Endothelial cell of umbilical vein (primary cell): ENCODE results near the gene RND2. TPM values are rescaled to one million over a fixed set of nuclear protein-coding genes. Genes with fewer than 3 reads are reported as not detected.

Experiments
- BruUV-seq: library from RNA; stranded (reverse); fragments of 400-500 nt; replicated peaks from 2 replicates; lab custom pipeline; 2021; lab: Mats Ljungman, UMichigan
- CTCF ChIA-PET: fragments of 300-600, 350-600 bp; sonication (Branson Sonifier 250); formaldehyde crosslinking; loops from one replicate; lab custom pipeline; 2021; ENCODE audit warnings: antibody characterized with exemption, inconsistent platforms; lab: Charles Lee
- POLR2A ChIA-PET: fragments of 300-600, 350-600 bp; sonication (Branson Sonifier 250); formaldehyde crosslinking; loops from one replicate; lab custom pipeline; 2021; ENCODE audit warnings: antibody characterized with exemption, inconsistent platforms; lab: Charles Lee
- DNase-seq: peaks from one replicate; pipeline ENCODE4 v3.0.0-alpha.2; 2011; ENCODE audit warnings: low read depth, low spot score
- FAIRE-seq: peaks from 2 replicates; lab custom pipeline; 2011; peaks lifted over from hg19 to GRCh38; lab: Jason Lieb, UNC
- H2AFZ ChIP-seq: 2 replicates; pipeline ENCODE4 v1.6.0; 2012; ENCODE audit warnings: low read depth, low read length, control low read depth, inconsistent platforms
- H3K27ac ChIP-seq: 2 replicates; pipeline ENCODE4 v1.5.1; 2011; ENCODE audit warnings: low read depth, mild to moderate bottlenecking, control low read depth, low read length, moderate library complexity; ENCODE audit not compliant: insufficient read depth
- H3K27me3 ChIP-seq, 2 experiments: 2 replicates each; pipeline versions ENCODE4 v1.6.0 to v1.6.1; 2011; ENCODE audit warnings: low read length in 2 of 2, mixed read lengths in 1 of 2; ENCODE audit not compliant: control insufficient read depth in 2 of 2, insufficient read depth in 2 of 2
- H3K36me3 ChIP-seq, 2 experiments: 2 replicates in 1 of 2; 3 replicates in 1 of 2; pipeline ENCODE4 v1.5.1; 2011; ENCODE audit warnings: low read length in 2 of 2, mild to moderate bottlenecking in 1 of 2, moderate library complexity in 1 of 2; ENCODE audit not compliant: control insufficient read depth in 2 of 2, insufficient read depth in 2 of 2; ENCODE audit errors: extremely low read depth in 1 of 2
- H3K4me1 ChIP-seq: 3 replicates; pipeline ENCODE4 v1.5.1; 2011; ENCODE audit warnings: mild to moderate bottlenecking, low read length; ENCODE audit not compliant: control insufficient read depth, insufficient read depth; ENCODE audit errors: extremely low read depth
- H3K4me2 ChIP-seq: 2 replicates; pipeline ENCODE4 v1.6.1; 2011; ENCODE audit warnings: low read length, control low read depth, mixed read lengths; ENCODE audit not compliant: insufficient read depth
- H3K4me3 ChIP-seq, 3 experiments: fragments of 200-600 bp in 1 of 3; sonication (generic), shearing (Covaris generic) in 1 of 3; replicated peaks in 1 of 3; 2 replicates each; pipeline ENCODE4 v1.5.1; 2011 to 2016; ENCODE audit warnings: control low read depth in 3 of 3, low read length in 3 of 3, mild to moderate bottlenecking in 2 of 3, inconsistent platforms in 1 of 3, low read depth in 1 of 3, moderate library complexity in 1 of 3; ENCODE audit not compliant: insufficient read depth in 1 of 3
- H3K79me2 ChIP-seq: 2 replicates; pipeline ENCODE4 v1.6.0; 2012; ENCODE audit warnings: low read length, inconsistent platforms; ENCODE audit not compliant: control insufficient read depth, insufficient read depth
- H3K9ac ChIP-seq: replicated peaks from 2 replicates; pipeline ENCODE3; 2011; ENCODE audit warnings: low read length, control low read depth; ENCODE audit not compliant: insufficient read depth; ENCODE audit errors: extremely low read depth
- H3K9me1 ChIP-seq: replicated peaks from 3 replicates; pipeline ENCODE4 v1.6.0; 2011; ENCODE audit warnings: mild to moderate bottlenecking, low read length; ENCODE audit not compliant: control insufficient read depth, insufficient read depth; ENCODE audit errors: extremely low read depth
- H3K9me3 ChIP-seq: replicated peaks from 2 replicates; pipeline ENCODE4 v1.5.1; 2012; ENCODE audit warnings: low read length, inconsistent platforms; ENCODE audit not compliant: control insufficient read depth, insufficient read depth
- H4K20me1 ChIP-seq: replicated peaks from 2 replicates; pipeline ENCODE3; 2011; ENCODE audit warnings: mild to moderate bottlenecking, low read length; ENCODE audit not compliant: control insufficient read depth, insufficient read depth; ENCODE audit errors: extremely low read depth
- CTCF ChIP-seq, 2 donors: IDR thresholded peaks; 1 replicate in 1 of 2; 2 replicates in 1 of 2; pipeline ENCODE4 v1.5.1; 2011; ENCODE audit warnings: low read length in 2 of 2, mild to moderate bottlenecking in 2 of 2, moderate library complexity in 2 of 2, control low read depth in 1 of 2, inconsistent platforms in 1 of 2, low read depth in 1 of 2; ENCODE audit not compliant: insufficient read depth in 1 of 2; ENCODE audit errors: extremely low read depth in 1 of 2
- EZH2 ChIP-seq: IDR thresholded peaks from 2 replicates; pipeline ENCODE4 v1.6.1; 2012; ENCODE audit warnings: borderline replicate concordance, low read depth, mild to moderate bottlenecking, moderate library complexity, low read length, inconsistent platforms; ENCODE audit not compliant: severe bottlenecking
- FOS ChIP-seq: IDR thresholded peaks from 2 replicates; pipeline ENCODE4 v1.6.1; 2011; ENCODE audit warnings: mild to moderate bottlenecking, low read length, moderate library complexity, borderline replicate concordance; ENCODE audit not compliant: insufficient read depth
- GATA2 ChIP-seq: IDR thresholded peaks from 2 replicates; pipeline ENCODE4 v1.7.0; 2011; ENCODE audit warnings: low read depth, mild to moderate bottlenecking, moderate library complexity, mixed read lengths, low read length; ENCODE audit not compliant: insufficient read length, insufficient read depth
- JUN ChIP-seq: IDR thresholded peaks from 2 replicates; pipeline ENCODE4 v1.6.1; 2011; ENCODE audit warnings: borderline replicate concordance, low read depth; ENCODE audit not compliant: insufficient read length, insufficient read depth
- MAX ChIP-seq: IDR thresholded peaks from 2 replicates; pipeline ENCODE4 v1.6.1; 2011; ENCODE audit not compliant: insufficient read depth, insufficient read length
- MYC ChIP-seq: IDR thresholded peaks from one replicate; pipeline ENCODE4 v1.6.1; 2011; ENCODE audit warnings: mild to moderate bottlenecking, low read depth, low read length
- POLR2A ChIP-seq: IDR thresholded peaks from 2 replicates; pipeline ENCODE4 v1.6.1; 2012; ENCODE audit warnings: low read depth, mild to moderate bottlenecking, control low read depth, low read length
- POLR2AphosphoS5 ChIP-seq: IDR thresholded peaks from 2 replicates; pipeline ENCODE4 v1.6.1; 2012; ENCODE audit warnings: low read depth, mild to moderate bottlenecking, control low read depth, low read length, moderate library complexity; ENCODE audit not compliant: insufficient read depth
- dilution Hi-C: fragments of 300-500 bp; cut with MboI; formaldehyde crosslinking; loops from one replicate; pipeline ENCODE4 v1.15.0; 2019; ENCODE audit warnings: low sequenced_read_pairs; ENCODE audit not compliant: extremely low pct_ligation_motif_present
- intact Hi-C: fragments of 100-400 bp; cut with micrococcal nuclease; formaldehyde crosslinking; loops from one replicate; pipeline ENCODE4 v1.10.0; 2022
- polyA plus RNA-seq, 4 experiments: library from polyadenylated mRNA; depleted of rRNA in 3 of 4; stranded (reverse) in 3 of 4; unstranded in 1 of 4; fragments of >200 nt; gene quantifications; 2 replicates each; pipeline versions ENCODE4 v1.2.1 to v1.2.3, GENCODE V29; 2011 to 2012; ENCODE audit warnings: missing spikeins in 1 of 4
- total RNA-seq: library from RNA; stranded (reverse); gene quantifications from 2 replicates; pipeline ENCODE4 v1.2.3, GENCODE V29; 2021

RND2 gene
- total and polyA plus RNA-seq, 2 donors (not counting 3 experiments of a cell fraction or from before 2014, with no cell fraction given): 0.81 to 0.97 TPM

- Histone ChIP-seq H3K4me1 (no peaks in the 10 kb centered on the region), H3K27ac (no peak overlapping the region), H3K9ac (no peak overlapping the region), H3K9me1 (no peaks in the 10 kb centered on the region), H3K4me3 (no peak overlapping the region), H3K9me3 (no peaks in the 10 kb centered on the region), H3K4me2 (no peak overlapping the region), H3K79me2 (no peaks in the 10 kb centered on the region), H3K27me3 (no peaks in the 10 kb centered on the region), H2AFZ (no peak overlapping the region), H4K20me1 (no peaks in the 10 kb centered on the region), H3K36me3 (no peaks in the 10 kb centered on the region)
- intact Hi-C loops (no loop called here), dilution Hi-C loops (no loop called here)
- TF ChIP-seq MAX: no peak
- TF ChIP-seq POLR2A: no peak
- no peak for TF ChIP-seq EZH2
- TF ChIP-seq JUN: no peak
- TF ChIP-seq FOS: no peak
- no peak for TF ChIP-seq POLR2AphosphoS5
- no peak for TF ChIP-seq MYC
- TF ChIP-seq CTCF (IDR thresholded peaks at IDR 0.05; ENCODE audit: extremely low read depth in 1 of 2, insufficient read depth in 1 of 2, low read depth in 1 of 2, low read length in 2 of 2): no peak
- no peak for TF ChIP-seq GATA2
- no TSS peak for BruUV-seq
- CTCF ChIA-PET: no interaction called here
- POLR2A ChIA-PET: no interaction called here
- DNase-seq (no peak), FAIRE-seq (no peak)
Measured at GRCh38 chr17:43040655-43041054, 15.6 kb downstream of the RND2 start.
